Psoas muscle (tissue), 8 donors: ENCODE measurements around the gene YAE1. TPM values are rescaled to one million over a fixed set of nuclear protein-coding genes. Genes with fewer than 3 reads are reported as not detected.

Experiments used
- ATAC-seq, 4 donors: fragments of 200-7000 bp; cut with Tn5 transposase; one replicate each; pipeline ENCODE4 v1.9.1; 2020; ENCODE audit warnings: moderate library complexity in 3 of 4, mild to moderate bottlenecking in 2 of 4
- DNase-seq, 2 donors: peaks; one replicate each; pipeline ENCODE4 v3.0.0-alpha.2; 2020
- H3K27ac ChIP-seq: fragments of 200-600 bp; one replicate; pipeline ENCODE4 v1.8.0; 2022
- H3K27me3 ChIP-seq, 3 donors: fragments of 200-600 bp in 1 of 3; one replicate each; pipeline versions ENCODE4 v1.6.1 to v1.8.0; 2013 to 2022; ENCODE audit warnings: low read length in 2 of 3, mild to moderate bottlenecking in 2 of 3, moderate library complexity in 1 of 3; ENCODE audit not compliant: insufficient read depth in 3 of 3
- H3K36me3 ChIP-seq, 2 donors: fragments of 200-600 bp in 1 of 2; one replicate each; pipeline versions ENCODE4 v1.6.1 to v1.8.0; 2013 to 2022; ENCODE audit warnings: low read depth in 1 of 2, mild to moderate bottlenecking in 1 of 2, moderate library complexity in 1 of 2; ENCODE audit not compliant: insufficient read depth in 1 of 2
- H3K4me1 ChIP-seq: fragments of 200-600 bp; one replicate; pipeline ENCODE4 v1.8.0; 2022
- H3K4me3 ChIP-seq: fragments of 200-600 bp; one replicate; pipeline ENCODE4 v1.8.0; 2022; ENCODE audit warnings: mild to moderate bottlenecking
- H3K9me3 ChIP-seq: fragments of 200-600 bp; one replicate; pipeline ENCODE4 v1.8.0; 2022
- WGBS, 3 donors: extraction: QIAGEN DNeasy Blood & Tissue Kit; methylation state at CpG; one replicate each; pipeline versions ENCODE4 v1.1.6 to v1.1.7; 2013; 5-methylcytosine and 5-hydroxymethylcytosine counted together
- intact Hi-C, 2 donors: fragments of 100-400 bp; cut with DNase I; formaldehyde crosslinking; loops; one replicate each; pipeline versions ENCODE4 v1.11.0 to v1.14.2; 2022
- polyA plus RNA-seq, 3 donors: library from polyadenylated mRNA; stranded (reverse); fragments of 200-250 nt; gene quantifications; one replicate each; pipeline ENCODE4 v1.2.3, GENCODE V29; 2013
- total RNA-seq, 4 donors: library from RNA; stranded (reverse); fragmentation: NEBNext Ultra II Directional in 2 of 4; extraction: Animal tissue kit (Norgen Biotek cat#: 25700) in 2 of 4; gene quantifications; one replicate each; pipeline versions ENCODE4 v1.2.1 to v1.2.4, GENCODE V29; 2021 to 2023
- TF ChIP-seq, protein P1 (sequence below): fragments of 200-600 bp; IDR thresholded peaks from one replicate; pipeline ENCODE4 v1.8.0; 2022; ENCODE audit warnings: antibody characterized with exemption
- donor health status: healthy with polysubstance abuse.
- donor health status: DM: no; HTN: no; CAD: no; lungs with moderate emphysema.
- donor health status: Bipolar disorder and iron deficiency.
- donor health status: healthy.
- donor health status: DM: yes; HTN: yes; CAD: no.
- donor health status: DM: no; HTN: no; CAD: no.
- donor health status: DM: no; HTN: no; CAD: no.
- donor health status: DM: yes; HTN: yes; CAD: no.

YAE1 gene
- total and polyA plus RNA-seq, 7 donors, result 7.6 to 20.9 (median 15.1) TPM

DNA sequence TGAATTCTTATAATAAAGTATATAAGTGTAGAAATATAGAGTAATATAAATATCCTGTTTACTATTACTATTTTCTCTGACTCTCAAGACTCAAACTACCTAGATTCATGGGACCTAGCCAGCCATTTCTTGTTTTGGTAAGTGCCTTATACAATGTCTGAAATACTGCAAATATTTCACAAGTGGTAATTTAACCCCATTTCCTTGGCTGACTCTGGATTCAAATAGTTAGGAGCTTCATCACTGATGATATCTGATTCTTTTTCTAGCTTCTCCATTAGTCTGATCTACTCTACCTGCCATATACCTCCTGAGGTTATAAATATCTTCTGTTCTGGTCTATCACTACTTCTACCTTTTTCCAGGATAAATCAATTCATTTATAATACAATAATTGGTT lies 50.8 kb downstream of the YAE1 start:
- Histone ChIP-seq H3K36me3 (no peaks in the 10 kb centered on the region), H3K9me3 (no peaks in the 10 kb centered on the region), H3K4me3 (no peak overlapping the region), H3K27ac (no peak overlapping the region), H3K4me1 (no peaks in the 10 kb centered on the region), H3K27me3 (peaks cover 0 to 2% (median 1%) of the 10 kb centered on the region in 3 donors)
- intact Hi-C loops, result no loop called here
- TF ChIP-seq, protein P1, sequence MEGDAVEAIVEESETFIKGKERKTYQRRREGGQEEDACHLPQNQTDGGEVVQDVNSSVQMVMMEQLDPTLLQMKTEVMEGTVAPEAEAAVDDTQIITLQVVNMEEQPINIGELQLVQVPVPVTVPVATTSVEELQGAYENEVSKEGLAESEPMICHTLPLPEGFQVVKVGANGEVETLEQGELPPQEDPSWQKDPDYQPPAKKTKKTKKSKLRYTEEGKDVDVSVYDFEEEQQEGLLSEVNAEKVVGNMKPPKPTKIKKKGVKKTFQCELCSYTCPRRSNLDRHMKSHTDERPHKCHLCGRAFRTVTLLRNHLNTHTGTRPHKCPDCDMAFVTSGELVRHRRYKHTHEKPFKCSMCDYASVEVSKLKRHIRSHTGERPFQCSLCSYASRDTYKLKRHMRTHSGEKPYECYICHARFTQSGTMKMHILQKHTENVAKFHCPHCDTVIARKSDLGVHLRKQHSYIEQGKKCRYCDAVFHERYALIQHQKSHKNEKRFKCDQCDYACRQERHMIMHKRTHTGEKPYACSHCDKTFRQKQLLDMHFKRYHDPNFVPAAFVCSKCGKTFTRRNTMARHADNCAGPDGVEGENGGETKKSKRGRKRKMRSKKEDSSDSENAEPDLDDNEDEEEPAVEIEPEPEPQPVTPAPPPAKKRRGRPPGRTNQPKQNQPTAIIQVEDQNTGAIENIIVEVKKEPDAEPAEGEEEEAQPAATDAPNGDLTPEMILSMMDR, result no peak
- DNase-seq (no peak), ATAC-seq (no peak)

DNA sequence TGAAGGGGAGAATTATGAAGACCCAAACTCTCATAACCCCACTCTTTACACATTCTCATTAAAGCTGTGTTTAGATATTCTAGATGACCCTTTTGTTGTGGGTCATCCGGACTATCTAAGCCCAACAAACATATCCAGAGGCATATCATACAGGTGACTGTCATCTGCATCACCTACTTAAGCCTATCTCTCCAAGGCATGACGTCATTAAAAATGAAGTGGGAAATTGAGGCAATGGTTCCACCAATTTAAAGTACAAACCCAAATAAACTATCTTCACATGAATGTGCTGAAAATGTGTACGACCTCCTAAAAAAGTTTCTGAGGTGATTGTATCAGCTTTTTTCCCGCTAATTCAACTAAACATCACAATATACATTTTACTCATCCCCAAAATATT lies 52.7 kb downstream of the YAE1 start:
- TF ChIP-seq, protein P1, result no peak
- ATAC-seq, result no peak

DNA sequence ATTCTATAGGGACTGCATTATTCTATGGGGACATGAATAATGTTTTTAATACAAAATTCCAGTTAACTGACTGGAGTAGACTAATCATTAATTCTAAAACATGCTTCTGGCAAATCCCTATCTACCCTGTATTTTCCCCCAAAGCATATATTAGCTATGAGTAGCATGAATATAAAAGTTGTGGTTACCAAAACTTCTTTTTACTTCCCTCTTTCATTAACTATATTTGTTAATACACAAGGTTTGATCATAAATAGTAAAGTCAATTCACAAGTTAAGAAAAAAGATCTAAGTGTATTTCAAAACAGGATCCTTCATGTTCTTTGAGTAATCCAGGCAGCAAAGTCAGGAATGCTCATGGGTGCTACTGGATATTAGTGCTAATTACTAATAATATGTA lies 54.3 kb downstream of the YAE1 start:
- ATAC-seq (no peak), DNase-seq (no peak)
- H3K4me3 ChIP-seq, result no peak overlapping the region
- H3K27ac ChIP-seq, result no peak overlapping the region
- TF ChIP-seq, protein P1, result no peak
- peaks cover 11% of the 10 kb centered on the region for H3K4me1 ChIP-seq
- H3K36me3 ChIP-seq, result no peaks in the 10 kb centered on the region
- no peaks in the 10 kb centered on the region for H3K27me3 ChIP-seq
- intact Hi-C loops, result loop anchor here (5.0 to 10.0 kb wide), 6 partner anchors 38 to 512 kb away; partner anchors contain the start of genes CDK13 (in 1 of the 2) and MPLKIP (in 1 of the 2)
- H3K9me3 ChIP-seq, result no peaks in the 10 kb centered on the region

More for the DNA sequence above, 52.7 kb downstream of the YAE1 start:
- no peak overlapping the region for H3K4me3 ChIP-seq
- H3K4me1 ChIP-seq, result peaks cover 3% of the 10 kb centered on the region
- no peaks in the 10 kb centered on the region for H3K9me3 ChIP-seq
- H3K27me3 ChIP-seq, result no peaks in the 10 kb centered on the region
- intact Hi-C loops, result no loop called here
- no peak overlapping the region for H3K27ac ChIP-seq
- no peak for DNase-seq
- H3K36me3 ChIP-seq, result no peaks in the 10 kb centered on the region
- WGBS, 3 donors, result 85 to 90% (median 88%) methylated on average over 4 of the region's 4 CpGs

DNA sequence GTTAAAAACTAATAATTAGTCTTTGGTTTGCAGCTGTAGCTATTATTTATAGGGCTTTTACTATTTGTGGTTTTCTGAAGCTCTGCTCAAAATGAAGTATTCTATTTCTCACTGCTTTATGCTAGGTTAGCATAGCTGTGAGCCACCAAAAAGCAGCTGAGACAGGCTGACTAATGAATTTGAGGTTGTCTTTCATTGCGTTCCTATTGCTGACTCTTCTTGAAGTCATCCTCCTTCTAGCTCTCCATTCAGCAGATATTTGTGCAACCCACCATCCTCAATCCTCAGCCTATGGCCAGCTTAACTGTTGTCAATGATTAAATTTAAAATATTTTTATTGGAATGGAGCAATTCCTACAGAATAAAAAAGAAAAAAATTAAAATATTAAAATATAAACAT lies 55.1 kb downstream of the YAE1 start:
- no peaks in the 10 kb centered on the region for H3K27me3 ChIP-seq
- H3K4me3 ChIP-seq, result no peak overlapping the region
- H3K9me3 ChIP-seq, result no peaks in the 10 kb centered on the region
- WGBS, 3 donors, result 52 to 80% (median 67%) methylated on average over 1 of the region's 1 CpG
- H3K27ac ChIP-seq, result no peak overlapping the region
- no peaks in the 10 kb centered on the region for H3K36me3 ChIP-seq
- ATAC-seq, result no peak
- TF ChIP-seq, protein P1, result no peak
- H3K4me1 ChIP-seq, result peaks cover 19% of the 10 kb centered on the region
- intact Hi-C loops, result loop anchor here (5.0 to 10.0 kb wide), 6 partner anchors 39 to 511 kb away; partner anchors contain the start of genes CDK13 (in 1 of the 2) and MPLKIP (in 1 of the 2)
- DNase-seq, result no peak

DNA sequence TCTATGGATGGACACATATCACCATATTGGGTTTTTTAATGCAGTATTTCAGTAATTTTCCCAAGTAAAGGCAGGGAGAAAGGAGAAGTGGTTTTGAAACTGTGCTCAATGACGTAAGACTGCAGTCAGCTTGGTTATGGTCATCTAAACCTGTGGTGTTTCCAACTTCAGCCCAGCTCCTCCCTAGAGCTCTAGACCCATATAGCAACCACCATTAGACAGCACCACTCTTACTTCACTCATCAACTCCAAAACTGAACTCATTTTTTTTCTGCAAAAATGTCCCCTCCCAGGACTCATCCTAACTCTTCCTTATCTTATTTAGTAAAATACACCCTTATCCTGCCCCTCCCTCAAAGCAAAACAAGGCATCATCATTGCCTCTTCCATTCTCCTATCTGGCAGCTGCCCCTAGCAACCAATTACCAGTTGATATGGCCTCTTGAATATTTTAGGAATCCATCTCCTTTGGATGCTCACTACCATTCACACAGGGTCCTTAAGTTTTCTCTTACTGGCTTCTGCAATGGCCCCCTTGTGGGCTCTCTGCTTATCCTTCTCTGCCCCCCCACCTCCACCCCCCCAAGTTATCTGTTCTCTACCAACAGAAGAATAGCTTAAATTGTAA lies 55.7 kb downstream of the YAE1 start:
- ATAC-seq, result no peak
- intact Hi-C loops, result loop anchor here (5.0 to 10.0 kb wide), 6 partner anchors 40 to 510 kb away; partner anchors contain the start of genes CDK13 (in 1 of the 2) and MPLKIP (in 1 of the 2)
- TF ChIP-seq, protein P1, result no peak
- H3K27me3 ChIP-seq, result no peaks in the 10 kb centered on the region
- no peaks in the 10 kb centered on the region for H3K36me3 ChIP-seq
- 61 to 64% (median 63%) methylated on average over 1 of the region's 1 CpG for WGBS, 3 donors
- peaks cover 25% of the 10 kb centered on the region for H3K4me1 ChIP-seq
- peak overlapping the region; percentile 94 for H3K4me3 ChIP-seq
- no peak for DNase-seq
- no peak overlapping the region for H3K27ac ChIP-seq
- no peaks in the 10 kb centered on the region for H3K9me3 ChIP-seq
